Liver (tissue), 3 donors: Measurements from ENCODE around the gene COX8A.

Experiments used
- RAD21 ChIP-seq, 2 donors: IDR thresholded peaks; 2 replicates each; pipeline ENCODE4 v1.6.1; 2016; ENCODE audit warnings: antibody characterized with exemption in 2 of 2, mild to moderate bottlenecking in 2 of 2
- RXRA ChIP-seq, 2 donors: IDR thresholded peaks; 2 replicates each; pipeline ENCODE4 v1.6.1; 2017 to 2018; ENCODE audit warnings: antibody characterized with exemption in 2 of 2, mild to moderate bottlenecking in 1 of 2
- SP1 ChIP-seq: IDR thresholded peaks from 2 replicates; pipeline ENCODE4 v1.6.1; 2018; ENCODE audit warnings: antibody characterized with exemption, mild to moderate bottlenecking
- TF ChIP-seq, protein P1 (sequence below): fragments of 150-350 bp; IDR thresholded peaks from 2 replicates; pipeline ENCODE4 v1.5.1; 2017; ENCODE audit warnings: improper control_type of control experiment, low read depth, low read length; ENCODE audit not compliant: missing input control
- donor health status: healthy.
- donor health status: healthy.

DNA sequence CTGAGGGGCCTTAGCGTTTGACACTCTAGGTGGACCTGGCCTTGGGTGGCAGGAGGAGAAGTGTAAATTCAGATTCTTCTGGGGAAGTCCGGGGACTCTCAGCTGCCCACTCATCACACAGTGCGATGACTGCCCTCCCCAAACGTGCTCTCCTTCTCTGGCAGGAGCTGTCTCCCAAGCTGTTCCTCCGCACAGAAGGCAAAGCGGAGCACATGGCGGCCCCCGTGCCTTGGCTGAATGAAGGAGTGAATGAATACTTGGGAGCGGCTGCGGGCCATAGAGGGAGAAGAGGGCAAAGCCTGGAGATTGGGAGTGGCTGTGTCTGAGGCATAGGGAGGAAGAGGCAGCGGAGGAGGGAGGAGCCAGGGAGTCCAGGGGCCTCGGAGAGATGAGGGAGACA, 42.5 kb upstream of the COX8A start:
- TF ChIP-seq, protein P1, sequence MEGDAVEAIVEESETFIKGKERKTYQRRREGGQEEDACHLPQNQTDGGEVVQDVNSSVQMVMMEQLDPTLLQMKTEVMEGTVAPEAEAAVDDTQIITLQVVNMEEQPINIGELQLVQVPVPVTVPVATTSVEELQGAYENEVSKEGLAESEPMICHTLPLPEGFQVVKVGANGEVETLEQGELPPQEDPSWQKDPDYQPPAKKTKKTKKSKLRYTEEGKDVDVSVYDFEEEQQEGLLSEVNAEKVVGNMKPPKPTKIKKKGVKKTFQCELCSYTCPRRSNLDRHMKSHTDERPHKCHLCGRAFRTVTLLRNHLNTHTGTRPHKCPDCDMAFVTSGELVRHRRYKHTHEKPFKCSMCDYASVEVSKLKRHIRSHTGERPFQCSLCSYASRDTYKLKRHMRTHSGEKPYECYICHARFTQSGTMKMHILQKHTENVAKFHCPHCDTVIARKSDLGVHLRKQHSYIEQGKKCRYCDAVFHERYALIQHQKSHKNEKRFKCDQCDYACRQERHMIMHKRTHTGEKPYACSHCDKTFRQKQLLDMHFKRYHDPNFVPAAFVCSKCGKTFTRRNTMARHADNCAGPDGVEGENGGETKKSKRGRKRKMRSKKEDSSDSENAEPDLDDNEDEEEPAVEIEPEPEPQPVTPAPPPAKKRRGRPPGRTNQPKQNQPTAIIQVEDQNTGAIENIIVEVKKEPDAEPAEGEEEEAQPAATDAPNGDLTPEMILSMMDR = no peak
- TF ChIP-seq RAD21 (IDR thresholded peaks at IDR 0.05) (no peak), RXRA (IDR thresholded peaks at IDR 0.05) (no peak), SP1 (no peak)
